Stimulated activated CD8-positive, alpha-beta memory T cell treated with anti-CD3 and anti-CD28 coated beads, Interleukin-12 subunit alpha, Interleukin-12 subunit beta, amount 100 ng/mL, for 1 hour (primary cell): ENCODE results near the gene CLCNKA.
"Not testable (repeated sequence)": the region's sequence is repeated elsewhere in the genome, so short reads cannot be mapped to it uniquely, and the experiment has no call there.

Source experiments
- DNase-seq: peaks from one replicate; pipeline ENCODE4 v3.0.0-alpha.2; 2020; ENCODE audit warnings: low read depth

CLCNKA gene

GRCh38 chr1:15997637-15998280 lies 24.1 kb upstream of the CLCNKA start:
- no peak for DNase-seq

- DNase-seq: no peak
Measured at GRCh38 chr1:15998929-15999328, 22.9 kb upstream of the CLCNKA start.

GRCh38 chr1:16001274-16001673 lies 20.6 kb upstream of the CLCNKA start:
- not testable (repeated sequence) for DNase-seq

GRCh38 chr1:16005597-16005996 lies 16.2 kb upstream of the CLCNKA start:
- DNase-seq: no peak

GRCh38 chr1:16006010-16006409 lies 15.8 kb upstream of the CLCNKA start:
- DNase-seq: no peak

- no peak for DNase-seq
Measured at GRCh38 chr1:16006552-16007485, 15.0 kb upstream of the CLCNKA start.

GRCh38 chr1:16007671-16008341 lies 14.0 kb upstream of the CLCNKA start:
- DNase-seq: no peak

- peak; percentile 63 for DNase-seq
Measured at GRCh38 chr1:16009030-16009460, 12.8 kb upstream of the CLCNKA start.

- DNase-seq: no peak
Measured at GRCh38 chr1:16009678-16010077, 12.2 kb upstream of the CLCNKA start.

- no peak for DNase-seq
Measured at GRCh38 chr1:16010837-16011236, 11.0 kb upstream of the CLCNKA start.

GRCh38 chr1:16011936-16012589 lies 9.8 kb upstream of the CLCNKA start:
- no peak for DNase-seq

GRCh38 chr1:16012590-16013219 lies 9.1 kb upstream of the CLCNKA start:
- DNase-seq: no peak

GRCh38 chr1:16013220-16013907 lies 8.5 kb upstream of the CLCNKA start:
- DNase-seq: peak; percentile 27

- no peak for DNase-seq
Measured at GRCh38 chr1:16013908-16014258, 8.0 kb upstream of the CLCNKA start.

- DNase-seq: no peak
Measured at GRCh38 chr1:16014509-16015482, 7.0 kb upstream of the CLCNKA start.

- DNase-seq: no peak
Measured at GRCh38 chr1:16015491-16015890, 6.3 kb upstream of the CLCNKA start.

GRCh38 chr1:16015960-16016901 lies 5.6 kb upstream of the CLCNKA start:
- no peak for DNase-seq

GRCh38 chr1:16017076-16017460 lies 4.8 kb upstream of the CLCNKA start:
- no peak for DNase-seq
